Osteocyte (in vitro differentiated cells): ENCODE measurements around the gene KMT2B. TPM values are rescaled to one million over a fixed set of nuclear protein-coding genes. Genes with fewer than 3 reads are reported as not detected.

Experiments used
- DNase-seq: peaks from one replicate; pipeline ENCODE4 v3.0.0; 2021; ENCODE audit warnings: mixed read lengths; ENCODE audit not compliant: unreplicated experiment; ENCODE audit errors: extremely low spot score
- H3K27ac Mint-ChIP-seq: one replicate; pipeline ENCODE4 v1.8.0; 2021; ENCODE audit warnings: mild to moderate bottlenecking, mixed read lengths; ENCODE audit not compliant: unreplicated experiment
- H3K27me3 Mint-ChIP-seq: one replicate; pipeline ENCODE4 v1.8.0; 2021; ENCODE audit warnings: mixed read lengths; ENCODE audit not compliant: unreplicated experiment
- H3K36me3 Mint-ChIP-seq: one replicate; pipeline ENCODE4 v1.8.0; 2021; ENCODE audit warnings: mixed read lengths; ENCODE audit not compliant: unreplicated experiment
- H3K4me1 Mint-ChIP-seq: one replicate; pipeline ENCODE4 v1.8.0; 2021; ENCODE audit warnings: mixed read lengths; ENCODE audit not compliant: unreplicated experiment
- H3K4me3 Mint-ChIP-seq: one replicate; pipeline ENCODE4 v1.8.0; 2021; ENCODE audit warnings: mild to moderate bottlenecking, moderate library complexity, mixed read lengths; ENCODE audit not compliant: unreplicated experiment
- H3K9me3 Mint-ChIP-seq: one replicate; pipeline ENCODE4 v1.8.0; 2021; ENCODE audit warnings: mixed read lengths; ENCODE audit not compliant: unreplicated experiment
- total RNA-seq: library from RNA; stranded (reverse); gene quantifications from 2 replicates; pipeline ENCODE4 v1.2.1, GENCODE V29; 2021
- TF ChIP-seq, protein P1 (sequence below): fragments of 200-600 bp; sonication (generic); IDR thresholded peaks from 2 replicates; pipeline ENCODE4 v1.5.0; 2021; ENCODE audit warnings: antibody characterized with exemption, mild to moderate bottlenecking, moderate library complexity

The KMT2B gene
- total RNA-seq, 1 donor from 2014 or later = 45.1 TPM

DNA sequence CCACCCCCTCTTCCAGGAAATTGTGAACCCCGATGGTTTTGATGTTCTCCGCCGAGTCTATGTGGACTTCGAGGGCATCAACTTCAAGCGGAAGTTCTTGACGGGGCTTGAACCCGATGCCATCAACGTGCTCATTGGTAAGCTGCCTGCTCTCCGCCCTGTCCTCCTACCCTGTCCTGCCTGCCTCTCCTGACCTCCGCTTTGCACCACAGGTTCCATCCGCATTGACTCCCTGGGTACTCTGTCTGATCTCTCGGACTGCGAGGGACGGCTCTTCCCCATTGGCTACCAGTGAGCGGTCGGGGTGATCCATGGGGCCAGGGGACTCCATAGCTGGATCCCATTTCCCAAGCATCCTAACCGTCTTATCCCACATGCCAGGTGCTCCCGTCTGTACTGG lies 12.5 kb downstream of the KMT2B start:
- no peaks in the 10 kb centered on the region for H3K27me3 Mint-ChIP-seq
- no peak overlapping the region for H3K27ac Mint-ChIP-seq
- H3K4me3 Mint-ChIP-seq = no peak overlapping the region
- DNase-seq = no peak
- H3K36me3 Mint-ChIP-seq = peaks cover 55% of the 10 kb centered on the region
- no peaks in the 10 kb centered on the region for H3K9me3 Mint-ChIP-seq
- TF ChIP-seq, protein P1, sequence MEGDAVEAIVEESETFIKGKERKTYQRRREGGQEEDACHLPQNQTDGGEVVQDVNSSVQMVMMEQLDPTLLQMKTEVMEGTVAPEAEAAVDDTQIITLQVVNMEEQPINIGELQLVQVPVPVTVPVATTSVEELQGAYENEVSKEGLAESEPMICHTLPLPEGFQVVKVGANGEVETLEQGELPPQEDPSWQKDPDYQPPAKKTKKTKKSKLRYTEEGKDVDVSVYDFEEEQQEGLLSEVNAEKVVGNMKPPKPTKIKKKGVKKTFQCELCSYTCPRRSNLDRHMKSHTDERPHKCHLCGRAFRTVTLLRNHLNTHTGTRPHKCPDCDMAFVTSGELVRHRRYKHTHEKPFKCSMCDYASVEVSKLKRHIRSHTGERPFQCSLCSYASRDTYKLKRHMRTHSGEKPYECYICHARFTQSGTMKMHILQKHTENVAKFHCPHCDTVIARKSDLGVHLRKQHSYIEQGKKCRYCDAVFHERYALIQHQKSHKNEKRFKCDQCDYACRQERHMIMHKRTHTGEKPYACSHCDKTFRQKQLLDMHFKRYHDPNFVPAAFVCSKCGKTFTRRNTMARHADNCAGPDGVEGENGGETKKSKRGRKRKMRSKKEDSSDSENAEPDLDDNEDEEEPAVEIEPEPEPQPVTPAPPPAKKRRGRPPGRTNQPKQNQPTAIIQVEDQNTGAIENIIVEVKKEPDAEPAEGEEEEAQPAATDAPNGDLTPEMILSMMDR = no peak
- H3K4me1 Mint-ChIP-seq = no peaks in the 10 kb centered on the region

DNA sequence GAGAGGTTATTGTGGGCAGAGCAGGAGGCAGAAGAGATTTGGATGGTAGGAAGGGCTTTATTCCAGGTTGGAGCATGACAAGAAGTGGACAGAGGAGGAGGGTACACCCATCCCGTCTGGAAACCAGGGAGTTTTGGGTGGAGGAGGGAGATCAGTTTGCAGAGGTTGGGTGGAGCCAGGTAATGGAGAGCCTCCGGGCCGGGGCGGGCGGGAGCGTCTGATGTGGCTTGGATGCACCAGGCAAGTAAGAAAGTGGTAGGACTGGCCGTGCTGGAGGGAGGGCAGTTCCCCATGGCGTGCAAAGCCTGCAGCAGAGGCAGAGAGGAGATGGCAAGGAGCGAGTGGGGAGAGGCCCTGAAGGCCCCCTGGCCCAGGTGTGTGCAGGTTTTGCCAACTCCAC lies 13.6 kb downstream of the KMT2B start:
- Mint-ChIP-seq H3K4me3 (no peak overlapping the region), H3K27ac (no peak overlapping the region), H3K36me3 (peaks cover 56% of the 10 kb centered on the region)

DNA sequence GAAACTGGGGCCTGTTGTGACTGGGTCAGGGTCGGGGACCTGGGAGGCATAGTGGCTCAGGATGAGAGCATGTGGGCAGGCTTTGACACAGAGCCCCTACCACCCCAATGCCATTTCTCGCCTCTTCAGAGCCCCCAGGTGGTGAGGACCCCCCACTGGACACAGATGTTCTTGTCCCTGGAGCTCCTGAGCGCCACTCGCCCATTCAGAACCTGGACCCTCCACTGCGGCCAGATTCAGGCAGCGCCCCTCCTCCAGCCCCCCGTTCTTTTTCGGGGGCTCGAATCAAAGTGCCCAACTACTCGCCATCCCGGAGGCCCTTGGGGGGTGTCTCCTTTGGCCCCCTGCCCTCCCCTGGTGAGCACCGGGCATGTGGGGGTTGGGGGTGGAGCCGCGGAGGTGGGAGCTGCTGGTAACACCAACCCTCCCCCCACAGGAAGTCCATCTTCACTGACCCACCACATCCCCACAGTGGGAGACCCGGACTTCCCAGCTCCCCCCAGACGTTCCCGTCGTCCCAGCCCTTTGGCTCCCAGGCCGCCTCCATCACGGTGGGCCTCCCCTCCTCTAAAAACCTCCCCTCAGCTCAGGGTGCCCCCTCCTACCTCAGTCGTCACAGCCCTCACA lies 14.1 kb downstream of the KMT2B start:
- Mint-ChIP-seq H3K9me3 (no peaks in the 10 kb centered on the region), H3K4me1 (no peaks in the 10 kb centered on the region), H3K27ac (no peak overlapping the region), H3K27me3 (no peaks in the 10 kb centered on the region), H3K36me3 (peaks cover 58% of the 10 kb centered on the region), H3K4me3 (no peak overlapping the region)
- TF ChIP-seq, protein P1 = no peak
- DNase-seq = no peak

More for the DNA sequence above, 13.6 kb downstream of the KMT2B start:
- Mint-ChIP-seq H3K9me3 (no peaks in the 10 kb centered on the region), H3K4me1 (no peaks in the 10 kb centered on the region), H3K27me3 (no peaks in the 10 kb centered on the region)
- no peak for DNase-seq
- TF ChIP-seq, protein P1 = no peak

DNA sequence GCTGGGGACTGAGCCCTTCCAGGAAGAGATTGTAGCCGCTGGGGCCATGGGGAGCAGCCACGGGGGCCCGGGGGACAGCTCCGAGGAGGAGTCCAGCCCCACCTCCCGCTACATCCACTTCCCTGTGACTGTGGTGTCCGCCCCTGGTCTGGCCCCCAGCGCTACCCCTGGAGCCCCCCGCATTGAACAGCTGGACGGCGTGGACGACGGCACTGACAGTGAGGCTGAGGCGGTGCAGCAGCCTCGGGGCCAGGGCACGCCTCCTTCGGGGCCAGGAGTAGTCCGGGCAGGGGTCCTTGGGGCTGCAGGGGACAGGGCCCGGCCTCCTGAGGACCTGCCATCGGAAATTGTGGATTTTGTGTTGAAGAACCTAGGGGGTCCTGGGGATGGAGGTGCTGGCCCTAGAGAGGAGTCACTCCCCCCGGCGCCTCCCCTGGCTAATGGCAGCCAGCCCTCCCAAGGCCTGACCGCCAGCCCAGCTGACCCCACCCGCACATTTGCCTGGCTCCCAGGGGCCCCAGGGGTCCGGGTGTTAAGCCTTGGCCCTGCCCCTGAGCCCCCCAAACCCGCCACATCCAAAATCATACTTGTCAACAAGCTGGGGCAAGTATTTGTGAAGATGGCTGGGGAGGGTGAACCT lies 14.9 kb downstream of the KMT2B start:
- Mint-ChIP-seq H3K27ac (no peak overlapping the region), H3K4me3 (no peak overlapping the region), H3K9me3 (no peaks in the 10 kb centered on the region), H3K36me3 (peaks cover 62% of the 10 kb centered on the region), H3K4me1 (no peaks in the 10 kb centered on the region), H3K27me3 (no peaks in the 10 kb centered on the region)
- no peak for DNase-seq
- TF ChIP-seq, protein P1 = no peak
